Measurements from ENCODE around the gene SIX2. TPM values are rescaled to one million over a fixed set of nuclear protein-coding genes. Genes with fewer than 3 reads are reported as not detected.

Gene SIX2
- total RNA-seq, 2 experiments from 2014 or later = not detected

GRCh38 chr2:45033302-45033701 is 24.1 kb upstream of the SIX2 start:
- DNase-seq = no peak
- H3K4me3 Mint-ChIP-seq = no peak overlapping the region
- POLR2A ChIA-PET = no interaction called here
- CTCF ChIA-PET = no interaction called here
- H3K9me3 Mint-ChIP-seq = no peaks in the 10 kb centered on the region
- no peaks in the 10 kb centered on the region for H3K4me1 Mint-ChIP-seq
- H3K36me3 Mint-ChIP-seq (ENCODE audit: low read depth) = no peaks in the 10 kb centered on the region
- H3K27ac Mint-ChIP-seq = no peak overlapping the region
- peaks cover 6% of the 10 kb centered on the region for H3K27me3 Mint-ChIP-seq

DNA sequence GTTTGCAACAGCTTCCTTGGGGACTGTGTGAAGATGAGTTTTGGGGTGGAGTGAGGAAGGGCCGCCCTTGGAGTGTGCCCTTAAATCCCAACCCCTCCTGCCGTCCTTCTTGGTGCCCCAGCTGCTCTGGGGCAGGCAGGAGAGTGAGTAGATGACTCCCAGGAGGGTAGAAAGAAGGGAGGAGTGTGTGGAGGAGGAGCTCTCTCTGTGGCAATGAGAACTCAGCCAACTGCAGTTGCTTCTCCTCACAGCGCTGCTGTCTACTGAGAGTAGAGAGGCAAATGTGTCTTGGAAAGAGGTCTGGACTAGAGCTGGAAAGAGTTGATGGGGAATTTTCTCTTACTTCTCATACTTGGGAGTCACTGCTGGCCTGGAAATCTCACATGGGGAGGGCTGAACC is 21.8 kb upstream of the SIX2 start:
- Mint-ChIP-seq H3K27ac (no peak overlapping the region), H3K4me1 (no peaks in the 10 kb centered on the region), H3K4me3 (no peak overlapping the region), H3K27me3 (peaks cover 12% of the 10 kb centered on the region), H3K36me3 (ENCODE audit: low read depth) (no peaks in the 10 kb centered on the region), H3K9me3 (no peaks in the 10 kb centered on the region)
- ChIA-PET POLR2A (no interaction called here), CTCF (no interaction called here)
- DNase-seq = no peak

GRCh38 chr2:45030553-45030952 is 21.3 kb upstream of the SIX2 start:
- H3K9me3 Mint-ChIP-seq = no peaks in the 10 kb centered on the region
- no peak for DNase-seq
- no peak overlapping the region for H3K27ac Mint-ChIP-seq
- no peaks in the 10 kb centered on the region for H3K4me1 Mint-ChIP-seq
- peaks cover 15% of the 10 kb centered on the region for H3K27me3 Mint-ChIP-seq
- ChIA-PET CTCF (no interaction called here), POLR2A (no interaction called here)
- no peak overlapping the region for H3K4me3 Mint-ChIP-seq
- no peaks in the 10 kb centered on the region for H3K36me3 Mint-ChIP-seq (ENCODE audit: low read depth)

DNA sequence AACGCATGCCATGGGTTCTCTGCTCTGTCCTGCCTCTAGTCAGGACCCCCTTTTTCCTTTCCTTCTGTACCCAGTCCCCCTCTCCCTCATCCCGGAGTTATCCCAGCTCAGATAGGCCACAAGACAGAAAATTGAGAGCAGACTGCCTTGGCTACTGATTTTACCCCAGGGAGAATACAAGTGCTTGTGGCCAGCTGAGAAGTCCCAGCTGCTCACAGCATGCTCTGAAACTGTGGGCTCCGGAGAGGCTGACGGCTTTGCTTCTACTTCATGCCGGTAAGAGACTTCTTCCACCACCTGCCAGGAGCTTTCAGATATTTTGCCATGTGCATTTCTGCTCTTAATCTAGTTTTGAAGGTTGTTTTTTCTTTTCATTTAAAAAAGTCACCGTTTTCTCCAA is 20.0 kb upstream of the SIX2 start:
- ChIA-PET CTCF (interaction anchor here (0.7 kb wide), 1 partner anchor 408 kb away, joined by 3 read pairs; no protein-coding TSS in a partner anchor), POLR2A (no interaction called here)
- H3K4me1 Mint-ChIP-seq = no peaks in the 10 kb centered on the region
- H3K4me3 Mint-ChIP-seq = no peak overlapping the region
- peaks cover 13% of the 10 kb centered on the region for H3K27me3 Mint-ChIP-seq
- DNase-seq = no peak
- H3K36me3 Mint-ChIP-seq (ENCODE audit: low read depth) = no peaks in the 10 kb centered on the region
- H3K9me3 Mint-ChIP-seq = no peaks in the 10 kb centered on the region
- no peak overlapping the region for H3K27ac Mint-ChIP-seq

DNA sequence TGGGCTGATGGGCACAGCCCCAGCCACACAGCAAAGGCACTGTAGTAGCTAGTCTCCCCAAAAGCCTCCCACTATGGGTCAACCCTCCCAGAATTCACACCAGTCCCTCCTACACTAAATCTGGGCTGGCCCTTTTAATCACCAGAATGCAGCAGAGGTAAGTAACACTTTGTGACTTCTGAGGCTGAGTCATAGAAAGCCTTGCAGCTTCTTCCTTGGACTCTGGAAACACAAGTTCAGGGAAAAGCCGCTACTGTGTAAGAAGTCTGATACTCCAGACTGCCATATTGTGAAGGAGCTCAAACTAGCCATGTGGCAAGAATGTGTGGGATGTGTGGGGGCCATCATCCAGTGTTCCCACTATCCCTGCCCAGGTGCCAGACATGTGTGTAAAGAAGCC is 19.0 kb upstream of the SIX2 start:
- ChIA-PET CTCF (no interaction called here), POLR2A (no interaction called here)

GRCh38 chr2:45026924-45027450 is 17.7 kb upstream of the SIX2 start:
- no peaks in the 10 kb centered on the region for H3K9me3 Mint-ChIP-seq
- ChIA-PET CTCF (no interaction called here), POLR2A (no interaction called here)
- no peak overlapping the region for H3K27ac Mint-ChIP-seq
- no peaks in the 10 kb centered on the region for H3K4me1 Mint-ChIP-seq
- H3K27me3 Mint-ChIP-seq = peaks cover 20% of the 10 kb centered on the region
- H3K4me3 Mint-ChIP-seq = no peak overlapping the region
- H3K36me3 Mint-ChIP-seq (ENCODE audit: low read depth) = no peaks in the 10 kb centered on the region
- no peak for DNase-seq

More for the DNA sequence above, 19.0 kb upstream of the SIX2 start:
- Mint-ChIP-seq H3K36me3 (ENCODE audit: low read depth) (no peaks in the 10 kb centered on the region), H3K9me3 (no peaks in the 10 kb centered on the region), H3K4me3 (no peak overlapping the region), H3K27me3 (peaks cover 17% of the 10 kb centered on the region), H3K27ac (no peak overlapping the region), H3K4me1 (no peaks in the 10 kb centered on the region)
- DNase-seq = no peak

DNA sequence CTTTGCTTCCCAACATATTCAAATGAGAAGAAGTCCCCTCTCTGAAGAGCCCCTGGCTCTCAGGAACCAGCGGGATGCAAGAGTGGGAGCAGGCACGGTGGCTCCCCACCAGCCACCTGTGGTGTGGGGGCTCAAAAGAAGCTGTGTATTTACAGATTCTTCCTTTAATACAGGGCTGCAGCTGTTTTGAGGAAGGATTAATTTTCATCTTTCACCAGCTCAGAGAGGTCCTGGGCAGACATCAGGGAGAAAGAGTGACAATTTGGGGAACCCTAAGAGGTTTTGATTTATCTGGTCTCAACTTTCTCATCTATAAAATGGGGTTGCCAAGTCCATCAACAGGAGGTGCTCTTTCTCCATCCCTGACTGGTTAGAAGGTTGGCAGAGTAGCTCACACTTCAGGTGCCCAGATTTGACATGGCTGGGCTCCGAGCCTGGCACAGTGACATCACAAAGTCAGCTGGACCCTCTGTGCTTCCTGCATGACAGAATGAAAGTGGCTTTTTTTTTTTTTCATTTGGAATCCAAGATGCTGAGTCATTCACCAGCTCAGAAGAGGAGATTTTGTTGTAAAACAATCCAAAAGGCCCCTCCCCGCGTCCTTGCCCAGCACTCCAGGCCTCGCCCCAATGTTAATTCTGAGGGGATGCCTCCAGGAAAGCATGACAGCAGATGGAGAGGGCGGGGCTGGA is 15.5 kb upstream of the SIX2 start:
- no peak for DNase-seq
- ChIA-PET CTCF (interaction anchor here (0.8 kb wide), 1 partner anchor 11 kb away, joined by 3 read pairs; no protein-coding TSS in a partner anchor), POLR2A (interaction anchor here (0.6 kb wide), 1 partner anchor 82 kb away, joined by 7 read pairs; no protein-coding TSS in a partner anchor)
- no peaks in the 10 kb centered on the region for H3K36me3 Mint-ChIP-seq (ENCODE audit: low read depth)
- peaks cover 26% of the 10 kb centered on the region for H3K27me3 Mint-ChIP-seq
- H3K9me3 Mint-ChIP-seq = no peaks in the 10 kb centered on the region
- no peak overlapping the region for H3K4me3 Mint-ChIP-seq
- H3K4me1 Mint-ChIP-seq = no peaks in the 10 kb centered on the region
- H3K27ac Mint-ChIP-seq = no peak overlapping the region

GRCh38 chr2:45024097-45024496 is 14.8 kb upstream of the SIX2 start:
- H3K9me3 Mint-ChIP-seq = no peaks in the 10 kb centered on the region
- H3K4me1 Mint-ChIP-seq = no peaks in the 10 kb centered on the region
- H3K36me3 Mint-ChIP-seq (ENCODE audit: low read depth) = no peaks in the 10 kb centered on the region
- peaks cover 29% of the 10 kb centered on the region for H3K27me3 Mint-ChIP-seq
- POLR2A ChIA-PET = no interaction called here
- no peak overlapping the region for H3K27ac Mint-ChIP-seq
- H3K4me3 Mint-ChIP-seq = no peak overlapping the region
- CTCF ChIA-PET = no interaction called here
- DNase-seq = no peak

DNA sequence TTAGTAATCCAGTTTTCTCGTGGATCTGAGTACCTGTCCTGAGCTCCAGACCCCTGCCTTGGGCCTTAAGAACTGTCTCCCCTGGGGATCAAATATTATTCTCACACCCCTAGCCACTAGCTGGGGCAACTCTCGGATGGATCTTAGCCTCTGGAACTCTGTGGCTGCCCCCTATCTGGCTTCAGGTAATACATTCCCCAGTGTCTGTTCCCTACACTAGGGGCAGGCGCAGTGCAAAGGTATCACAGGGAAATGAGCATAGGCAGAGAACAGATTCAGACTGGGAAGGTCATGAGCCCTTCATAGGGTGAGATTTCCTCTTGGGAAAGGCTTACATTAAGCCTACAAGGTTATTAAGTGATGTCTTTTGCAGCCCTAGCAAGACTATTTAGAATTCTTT is 11.2 kb upstream of the SIX2 start:
- Mint-ChIP-seq H3K9me3 (no peaks in the 10 kb centered on the region), H3K4me3 (no peak overlapping the region), H3K36me3 (ENCODE audit: low read depth) (no peaks in the 10 kb centered on the region), H3K27me3 (peaks cover 45% of the 10 kb centered on the region), H3K27ac (no peak overlapping the region), H3K4me1 (no peaks in the 10 kb centered on the region)
- POLR2A ChIA-PET = no interaction called here
- DNase-seq = no peak
- CTCF ChIA-PET = no interaction called here

- POLR2A ChIA-PET = no interaction called here
- CTCF ChIA-PET = no interaction called here
- H3K36me3 Mint-ChIP-seq (ENCODE audit: low read depth) = no peaks in the 10 kb centered on the region
- no peak overlapping the region for H3K4me3 Mint-ChIP-seq
- no peak overlapping the region for H3K27ac Mint-ChIP-seq
- H3K27me3 Mint-ChIP-seq = peaks cover 53% of the 10 kb centered on the region
- H3K9me3 Mint-ChIP-seq = no peaks in the 10 kb centered on the region
- DNase-seq = no peak
- no peaks in the 10 kb centered on the region for H3K4me1 Mint-ChIP-seq
Observed at GRCh38 chr2:45018023-45018422, 8.8 kb upstream of the SIX2 start.

DNA sequence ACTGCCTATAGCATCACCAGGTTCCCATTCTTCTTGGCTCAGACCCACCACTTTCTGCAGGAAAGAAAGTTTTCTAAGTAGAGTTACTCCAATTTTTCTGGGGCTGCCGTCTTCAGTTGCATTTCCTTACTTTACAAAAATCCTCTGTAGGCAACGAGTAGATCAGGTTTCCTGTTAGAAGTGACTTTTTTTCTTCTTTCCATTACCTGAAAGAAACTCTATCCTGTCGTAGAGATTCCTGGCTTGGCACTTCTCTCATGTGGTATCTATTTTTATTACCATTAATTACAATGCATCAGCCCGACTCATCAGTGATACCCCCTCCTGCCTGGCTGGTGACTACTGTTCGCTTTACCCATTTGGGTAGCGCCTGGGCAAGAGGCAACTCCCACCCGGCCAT is 5.6 kb upstream of the SIX2 start:
- Mint-ChIP-seq H3K27me3 (peaks cover 78% of the 10 kb centered on the region), H3K36me3 (ENCODE audit: low read depth) (no peaks in the 10 kb centered on the region), H3K4me3 (no peak overlapping the region), H3K9me3 (no peaks in the 10 kb centered on the region), H3K27ac (no peak overlapping the region), H3K4me1 (peaks cover 4% of the 10 kb centered on the region)
- CTCF ChIA-PET = interaction anchor here (1.5 to 1.6 kb wide), 2 partner anchors 16 to 33 kb away, joined by 3 to 4 read pairs; no protein-coding TSS in a partner anchor
- no peak for DNase-seq
- POLR2A ChIA-PET = no interaction called here

- H3K27ac Mint-ChIP-seq = no peak overlapping the region
- ChIA-PET POLR2A (no interaction called here), CTCF (interaction anchor here (0.6 to 1.5 kb wide), 6 partner anchors 11 to 110 kb away, joined by 3 to 4 read pairs (median 4); no protein-coding TSS in a partner anchor)
- DNase-seq = no peak
- H3K4me1 Mint-ChIP-seq = peaks cover 6% of the 10 kb centered on the region
- H3K4me3 Mint-ChIP-seq = no peak overlapping the region
- peaks cover 79% of the 10 kb centered on the region for H3K27me3 Mint-ChIP-seq
- H3K36me3 Mint-ChIP-seq (ENCODE audit: low read depth) = no peaks in the 10 kb centered on the region
- no peaks in the 10 kb centered on the region for H3K9me3 Mint-ChIP-seq
Observed at GRCh38 chr2:45014016-45014702, 4.9 kb upstream of the SIX2 start.

DNA sequence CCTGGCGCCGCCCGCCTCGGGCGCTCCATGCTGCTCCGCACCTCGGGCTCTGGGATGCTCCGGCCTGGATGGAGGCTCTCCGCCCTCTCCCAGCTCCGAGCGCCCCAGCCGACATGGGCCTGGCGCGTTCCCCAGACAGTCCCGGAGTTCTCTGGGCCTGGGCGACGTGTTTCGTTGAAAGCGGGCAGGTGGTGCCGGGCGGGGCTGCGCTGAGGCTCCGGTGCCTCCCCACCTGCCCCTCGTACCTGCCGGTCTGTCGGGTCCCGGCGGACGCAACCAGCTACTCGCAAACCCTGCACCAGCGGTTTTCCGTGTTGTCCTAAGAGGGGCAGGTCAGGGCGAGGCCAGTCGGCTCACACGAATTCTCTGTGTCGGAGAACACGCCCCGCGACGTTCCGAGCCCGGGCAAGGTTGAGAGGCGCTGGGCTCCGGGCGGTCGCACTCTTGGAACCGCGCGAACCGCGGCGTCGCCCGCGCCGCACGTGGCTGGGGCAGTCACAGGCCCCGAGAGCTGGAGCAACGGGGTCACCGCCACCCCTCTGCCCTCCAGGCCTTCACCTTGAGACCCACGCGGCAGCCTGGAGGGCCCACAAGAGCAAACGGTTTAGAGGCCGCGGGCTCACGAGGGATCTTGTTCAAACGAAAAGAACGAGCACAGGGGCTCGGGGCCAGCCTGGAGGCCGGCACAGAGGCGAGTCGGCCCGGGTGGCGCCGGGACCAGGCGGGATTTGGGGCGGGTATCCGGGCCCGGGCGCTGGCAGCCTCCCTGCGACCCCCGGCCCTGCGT is 4.2 kb upstream of the SIX2 start:
- Mint-ChIP-seq H3K4me3 (no peak overlapping the region), H3K36me3 (ENCODE audit: low read depth) (no peaks in the 10 kb centered on the region), H3K27me3 (peaks cover 77% of the 10 kb centered on the region), H3K9me3 (no peaks in the 10 kb centered on the region), H3K27ac (no peak overlapping the region), H3K4me1 (peaks cover 10% of the 10 kb centered on the region)
- POLR2A ChIA-PET = no interaction called here
- no peak for DNase-seq
- CTCF ChIA-PET = interaction anchor here (0.6 to 1.5 kb wide), 8 partner anchors 11 to 473 kb away, joined by 3 to 5 read pairs (median 4); no protein-coding TSS in a partner anchor
